Vagina (tissue), 2 donors: Measurements from ENCODE around the gene H1-8.

ENCODE experiments used
- POLR2A ChIP-seq, 2 donors: fragments of 450-650 bp; IDR thresholded peaks; one replicate each; pipeline ENCODE4 v1.6.1; 2017; ENCODE audit warnings: antibody characterized with exemption in 2 of 2, mild to moderate bottlenecking in 2 of 2, moderate library complexity in 2 of 2
- TF ChIP-seq, protein P1 (sequence below), 3 experiments: fragments of 450-650 bp in 2 of 3; fragments of 200-600 bp in 1 of 3; sonication (generic) in 1 of 3; IDR thresholded peaks; one replicate each; pipeline ENCODE4 v1.5.1; 2017 to 2019; ENCODE audit warnings: antibody characterized with exemption in 3 of 3, mild to moderate bottlenecking in 2 of 3, moderate library complexity in 2 of 3

DNA sequence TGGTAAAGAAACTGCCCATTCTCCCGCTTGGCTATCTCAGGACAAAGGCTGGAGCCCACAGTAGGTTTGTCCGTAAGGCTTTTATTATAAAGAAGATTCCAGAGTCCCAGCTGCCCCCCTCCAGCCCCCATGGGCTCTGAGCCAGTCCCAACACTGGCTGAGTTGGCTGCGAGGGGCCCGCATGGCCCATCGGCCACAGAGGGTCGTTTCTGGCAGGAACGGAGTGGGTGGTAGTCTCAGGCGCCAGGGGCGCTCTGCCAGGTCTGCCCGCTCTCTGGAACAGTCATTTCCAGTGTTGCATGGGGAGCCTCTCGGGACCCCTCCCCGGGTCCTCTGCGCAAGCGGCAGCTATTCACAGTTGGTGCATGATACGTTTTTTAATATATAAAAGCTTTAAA is 12.2 kb downstream of the H1-8 start:
- TF ChIP-seq, protein P1, sequence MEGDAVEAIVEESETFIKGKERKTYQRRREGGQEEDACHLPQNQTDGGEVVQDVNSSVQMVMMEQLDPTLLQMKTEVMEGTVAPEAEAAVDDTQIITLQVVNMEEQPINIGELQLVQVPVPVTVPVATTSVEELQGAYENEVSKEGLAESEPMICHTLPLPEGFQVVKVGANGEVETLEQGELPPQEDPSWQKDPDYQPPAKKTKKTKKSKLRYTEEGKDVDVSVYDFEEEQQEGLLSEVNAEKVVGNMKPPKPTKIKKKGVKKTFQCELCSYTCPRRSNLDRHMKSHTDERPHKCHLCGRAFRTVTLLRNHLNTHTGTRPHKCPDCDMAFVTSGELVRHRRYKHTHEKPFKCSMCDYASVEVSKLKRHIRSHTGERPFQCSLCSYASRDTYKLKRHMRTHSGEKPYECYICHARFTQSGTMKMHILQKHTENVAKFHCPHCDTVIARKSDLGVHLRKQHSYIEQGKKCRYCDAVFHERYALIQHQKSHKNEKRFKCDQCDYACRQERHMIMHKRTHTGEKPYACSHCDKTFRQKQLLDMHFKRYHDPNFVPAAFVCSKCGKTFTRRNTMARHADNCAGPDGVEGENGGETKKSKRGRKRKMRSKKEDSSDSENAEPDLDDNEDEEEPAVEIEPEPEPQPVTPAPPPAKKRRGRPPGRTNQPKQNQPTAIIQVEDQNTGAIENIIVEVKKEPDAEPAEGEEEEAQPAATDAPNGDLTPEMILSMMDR (IDR thresholded peaks at IDR 0.05): no peak
- no peak for TF ChIP-seq POLR2A (IDR thresholded peaks at IDR 0.05)
